Measurements from ENCODE around the gene COP1.

Gene COP1

DNA sequence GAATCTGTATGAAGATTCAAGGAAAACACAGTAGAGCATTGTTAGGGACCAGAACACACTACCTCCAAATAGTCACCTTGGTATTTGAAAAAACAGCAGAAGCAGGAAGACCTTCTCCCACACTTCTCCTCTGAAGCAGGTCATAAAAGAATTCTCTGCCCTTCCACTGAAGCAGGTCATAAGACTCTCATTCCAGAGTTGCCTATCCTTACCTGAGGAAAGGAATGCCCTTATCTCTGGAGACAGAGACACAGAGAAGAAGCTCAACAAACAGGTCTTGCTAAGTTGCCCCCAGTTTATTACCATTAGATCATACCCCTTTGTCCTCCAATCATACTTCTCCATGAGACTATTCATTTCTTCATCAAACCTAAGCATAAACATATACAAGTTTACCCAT lies 237.9 kb downstream of the COP1 start:
- TF ChIP-seq, protein P1, sequence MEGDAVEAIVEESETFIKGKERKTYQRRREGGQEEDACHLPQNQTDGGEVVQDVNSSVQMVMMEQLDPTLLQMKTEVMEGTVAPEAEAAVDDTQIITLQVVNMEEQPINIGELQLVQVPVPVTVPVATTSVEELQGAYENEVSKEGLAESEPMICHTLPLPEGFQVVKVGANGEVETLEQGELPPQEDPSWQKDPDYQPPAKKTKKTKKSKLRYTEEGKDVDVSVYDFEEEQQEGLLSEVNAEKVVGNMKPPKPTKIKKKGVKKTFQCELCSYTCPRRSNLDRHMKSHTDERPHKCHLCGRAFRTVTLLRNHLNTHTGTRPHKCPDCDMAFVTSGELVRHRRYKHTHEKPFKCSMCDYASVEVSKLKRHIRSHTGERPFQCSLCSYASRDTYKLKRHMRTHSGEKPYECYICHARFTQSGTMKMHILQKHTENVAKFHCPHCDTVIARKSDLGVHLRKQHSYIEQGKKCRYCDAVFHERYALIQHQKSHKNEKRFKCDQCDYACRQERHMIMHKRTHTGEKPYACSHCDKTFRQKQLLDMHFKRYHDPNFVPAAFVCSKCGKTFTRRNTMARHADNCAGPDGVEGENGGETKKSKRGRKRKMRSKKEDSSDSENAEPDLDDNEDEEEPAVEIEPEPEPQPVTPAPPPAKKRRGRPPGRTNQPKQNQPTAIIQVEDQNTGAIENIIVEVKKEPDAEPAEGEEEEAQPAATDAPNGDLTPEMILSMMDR (IDR thresholded peaks at IDR 0.05; ENCODE audit: extremely low read depth, missing control alignments), result no peak
- no peak for DNase-seq (ENCODE audit: low spot score)

DNA sequence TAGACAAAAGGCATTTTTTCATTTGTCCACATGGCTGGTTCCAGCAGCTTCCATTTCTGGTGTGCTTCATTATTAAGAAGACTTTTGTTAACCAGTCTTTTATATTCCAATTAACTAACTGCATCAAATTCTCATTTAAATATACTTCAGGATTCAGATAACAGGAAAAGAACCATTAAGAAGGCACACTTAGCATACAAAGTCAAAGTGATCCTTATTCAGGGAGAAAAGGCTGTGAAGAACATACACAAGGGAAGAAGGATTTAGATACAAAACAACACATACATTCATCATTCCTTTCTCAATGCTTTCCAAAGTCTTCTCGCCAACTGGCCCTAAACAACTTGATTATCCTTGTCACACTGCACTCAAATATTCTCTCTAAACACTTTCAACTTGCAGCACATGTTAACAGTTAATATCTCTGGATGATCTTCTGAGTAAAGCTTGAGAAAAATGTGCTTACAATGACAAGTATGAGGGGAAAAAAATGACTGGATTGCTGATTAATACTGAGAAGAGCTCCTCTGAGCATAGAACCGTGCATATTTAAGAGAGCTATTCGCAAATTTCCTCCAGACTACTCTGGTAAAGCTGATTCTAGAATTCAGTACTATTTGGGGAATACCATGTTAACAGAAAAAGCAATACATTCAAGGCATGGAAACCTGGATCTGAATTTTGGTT lies 238.5 kb downstream of the COP1 start:
- TF ChIP-seq, protein P1 (IDR thresholded peaks at IDR 0.05; ENCODE audit: extremely low read depth, missing control alignments), result no peak
- no peak for DNase-seq (ENCODE audit: low spot score)

DNA sequence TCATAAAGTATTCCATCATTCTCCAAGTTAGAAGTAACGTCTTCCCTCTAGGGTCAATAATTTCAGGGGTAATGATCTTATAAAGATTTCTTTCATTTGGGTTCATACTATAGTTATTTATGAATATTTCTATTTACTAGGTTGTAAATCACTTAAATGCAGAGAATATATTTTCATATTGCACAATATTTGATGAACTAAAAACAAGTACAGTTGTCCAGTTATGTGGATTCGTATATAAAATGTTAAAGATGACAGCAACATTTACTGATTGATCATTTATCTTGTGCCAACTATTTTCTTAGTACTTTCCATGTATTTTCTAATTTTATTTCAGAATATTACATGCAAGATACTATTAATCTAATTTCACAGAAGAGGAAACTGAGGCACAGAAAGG lies 243.3 kb downstream of the COP1 start:
- TF ChIP-seq, protein P1 (IDR thresholded peaks at IDR 0.05; ENCODE audit: extremely low read depth, missing control alignments), result no peak
- DNase-seq (ENCODE audit: low spot score), result no peak

DNA sequence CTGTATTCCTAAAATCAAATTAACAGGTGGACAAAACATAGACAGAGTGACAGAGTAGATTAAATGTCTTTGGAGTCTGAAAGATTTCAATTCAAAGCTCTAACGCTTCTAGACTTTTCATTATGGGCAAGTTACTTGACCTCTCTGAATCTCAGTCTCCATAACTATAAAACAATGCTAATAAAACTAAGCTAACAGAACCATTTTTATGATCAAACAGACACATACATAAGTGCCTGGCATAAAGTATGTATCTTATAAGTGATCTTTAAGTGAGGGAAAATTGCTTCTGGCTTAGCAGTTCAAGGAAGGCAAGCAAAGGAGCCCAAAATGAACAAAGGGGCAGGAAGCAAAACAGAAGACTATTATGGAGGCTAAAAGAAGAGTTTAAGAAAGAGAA lies 246.9 kb downstream of the COP1 start:
- no peak for DNase-seq (ENCODE audit: low spot score)
- TF ChIP-seq, protein P1 (IDR thresholded peaks at IDR 0.05; ENCODE audit: extremely low read depth, missing control alignments), result no peak

DNA sequence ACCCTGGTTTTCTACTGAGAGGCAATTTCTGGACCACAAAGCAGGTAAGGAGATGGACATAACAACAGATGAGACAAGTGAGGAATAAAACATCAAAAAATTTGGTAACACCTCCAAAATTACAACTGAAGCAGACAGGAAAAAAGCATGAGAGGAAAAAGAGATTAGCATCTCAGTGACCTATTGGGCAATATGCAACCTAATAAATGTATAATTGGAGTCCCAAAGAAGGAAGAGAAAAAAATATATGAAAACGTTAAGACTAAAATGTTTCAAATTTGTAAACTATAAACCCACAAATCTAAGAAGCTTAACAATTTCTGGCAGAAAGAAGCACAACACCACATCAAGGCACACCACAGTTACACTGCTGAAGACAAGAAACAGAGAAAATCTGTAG lies 255.5 kb downstream of the COP1 start:
- TF ChIP-seq, protein P1 (IDR thresholded peaks at IDR 0.05; ENCODE audit: extremely low read depth, missing control alignments), result no peak
- DNase-seq (ENCODE audit: low spot score), result no peak

DNA sequence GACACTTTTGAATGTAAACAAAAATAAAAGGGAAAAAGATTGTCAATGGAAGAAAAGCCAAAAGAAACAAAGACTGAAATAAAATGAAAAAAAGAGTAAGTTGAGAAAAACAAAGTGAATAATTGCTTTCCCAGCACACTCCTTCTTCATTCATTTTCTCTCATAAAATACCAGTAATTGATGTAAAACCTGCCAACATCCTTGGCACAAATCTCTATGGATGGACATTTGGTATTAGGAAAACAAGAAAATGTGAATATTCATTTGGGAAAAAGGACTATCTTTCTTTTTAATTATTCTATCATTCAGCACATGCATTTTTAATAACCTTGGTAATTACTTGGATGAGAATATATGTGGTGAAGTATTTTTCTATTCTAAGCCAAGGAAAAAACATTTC lies 259.3 kb downstream of the COP1 start:
- DNase-seq (ENCODE audit: low spot score), result no peak
- TF ChIP-seq, protein P1 (IDR thresholded peaks at IDR 0.05; ENCODE audit: extremely low read depth, missing control alignments), result no peak

DNA sequence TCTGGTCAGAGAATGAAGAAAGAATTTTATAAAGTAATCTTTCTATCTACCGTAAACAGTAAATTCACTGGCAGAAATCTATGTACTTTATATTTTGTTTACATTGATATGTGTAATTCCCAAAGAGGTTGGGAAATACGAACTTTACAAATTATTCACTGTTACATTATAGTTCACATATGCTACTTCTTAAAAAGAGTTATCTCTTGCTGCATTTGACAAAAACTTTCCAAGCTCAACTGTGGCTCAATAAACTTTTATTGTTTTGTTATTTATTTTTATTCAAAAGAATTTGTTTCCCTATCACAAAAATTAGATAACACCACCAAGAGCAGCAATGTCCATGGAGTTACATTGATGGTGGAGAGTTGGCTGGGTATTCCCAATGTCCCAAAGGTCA lies 262.5 kb downstream of the COP1 start:
- no peak for DNase-seq (ENCODE audit: low spot score)
- TF ChIP-seq, protein P1 (IDR thresholded peaks at IDR 0.05; ENCODE audit: extremely low read depth, missing control alignments), result no peak

Measured in GM20000 (cell line).